HCT116 (cell line): ENCODE results near the gene LHX4.

Experiments
- CBX3 ChIP-seq: IDR thresholded peaks from 2 replicates; pipeline ENCODE4 v1.6.1; 2012; ENCODE audit warnings: low read depth
- CTCF ChIP-seq, 3 experiments: fragments of 200-600 bp in 1 of 3; sonication (generic) in 1 of 3; IDR thresholded peaks in 2 of 3; conservative IDR thresholded peaks in 1 of 3; 2 replicates each; pipeline ENCODE4 v1.5.1; 2012 to 2017; ENCODE audit warnings: low read depth in 2 of 3, low read length in 2 of 3, antibody characterized with exemption in 1 of 3, borderline replicate concordance in 1 of 3, control low read depth in 1 of 3, mild to moderate bottlenecking in 1 of 3, mixed read lengths in 1 of 3, mixed run types in 1 of 3, moderate library complexity in 1 of 3; ENCODE audit not compliant: insufficient read depth in 1 of 3
- EZH2 ChIP-seq: fragments of 200-600 bp; sonication (generic); IDR thresholded peaks from 2 replicates; pipeline ENCODE4 v1.6.1; 2017; ENCODE audit warnings: antibody characterized with exemption, mixed run types
- EZH2phosphoT487 ChIP-seq: fragments of 200-600 bp; IDR thresholded peaks from 2 replicates; pipeline ENCODE4 v1.6.1; 2018; ENCODE audit warnings: antibody characterized with exemption, borderline replicate concordance
- POLR2A ChIP-seq: IDR thresholded peaks from 2 replicates; pipeline ENCODE4 v1.7.0; 2011; ENCODE audit warnings: borderline replicate concordance; ENCODE audit not compliant: insufficient read depth, insufficient read length; ENCODE audit errors: extremely low read depth
- REST ChIP-seq: IDR thresholded peaks from 2 replicates; pipeline ENCODE4 v1.6.1; 2012; ENCODE audit warnings: low read depth
- SP1 ChIP-seq: IDR thresholded peaks from 2 replicates; pipeline ENCODE4 v1.6.1; 2012; ENCODE audit warnings: low read depth
- TCF7L2 ChIP-seq: IDR thresholded peaks from 2 replicates; pipeline ENCODE4 v1.7.0; 2011; ENCODE audit warnings: borderline replicate concordance, inconsistent platforms; ENCODE audit not compliant: insufficient read depth, insufficient read length; ENCODE audit errors: extremely low read depth
- ZNF274 ChIP-seq: fragments of 200-500 bp; sonication (Bioruptor generic); IDR thresholded peaks from 2 replicates; pipeline ENCODE4 v1.6.1; 2014; ENCODE audit warnings: mild to moderate bottlenecking, low read depth, low read length, inconsistent platforms

- TF ChIP-seq CTCF (IDR thresholded peaks at IDR 0.05 in 2 of 3, conservative IDR thresholded peaks at IDR 0.05 in 1 of 3; ENCODE audit: borderline replicate concordance in 1 of 3, insufficient read depth in 1 of 3, low read depth in 2 of 3, low read length in 2 of 3) (no peak), ZNF274 (no peak), POLR2A (no peak), EZH2 (no peak), SP1 (no peak), CBX3 (no peak), EZH2phosphoT487 (no peak), TCF7L2 (no peak), REST (no peak)
These were observed 6.8 kb downstream of the LHX4 start for GRCh38 chr1:180236698-180237509.
